ENCODE data around the gene ITIH5. TPM values are rescaled to one million over a fixed set of nuclear protein-coding genes. Genes with fewer than 3 reads are reported as not detected.

ITIH5 gene
- total and polyA plus RNA-seq, 4 donors: 0.88 to 68.5 (median 6.4) TPM

GRCh38 chr10:7626283-7626682 lies 40.5 kb downstream of the ITIH5 start:
- DNase-seq (no peak), ATAC-seq (ENCODE audit: insufficient read depth, low FRiP score) (peak; percentile 35)
- peaks cover 0 to 12% (median 1%) of the 10 kb centered on the region in 4 donors for H3K36me3 ChIP-seq (ENCODE audit: control insufficient read depth in 4 of 4, insufficient read depth in 4 of 4, low read length in 4 of 4)
- peaks cover 0 to 4% (median 2%) of the 10 kb centered on the region in 5 donors for H3K4me1 ChIP-seq (ENCODE audit: control insufficient read depth in 5 of 5, insufficient read depth in 5 of 5, low read length in 5 of 5)
- H3K27me3 ChIP-seq (ENCODE audit: control insufficient read depth in 3 of 3, insufficient read depth in 3 of 3, low read length in 2 of 3): no peaks in the 10 kb centered on the region
- H3K27ac ChIP-seq (ENCODE audit: low read depth in 1 of 2, low read length in 1 of 2): no peak overlapping the region
- no peak overlapping the region for H3K4me3 ChIP-seq
- H3K9ac ChIP-seq (ENCODE audit: insufficient read depth in 1 of 2, low read length in 2 of 2): no peak overlapping the region
- peaks cover 0 to 5% (median 0%) of the 10 kb centered on the region in 4 donors for H3K9me3 ChIP-seq (ENCODE audit: control insufficient read depth in 4 of 4, insufficient read depth in 3 of 4, low read length in 3 of 4)
- TF ChIP-seq CTCF (IDR thresholded peaks at IDR 0.05; ENCODE audit: control extremely low read depth, extremely low read depth): no peak
- 71 to 85% methylated on average over 10 of the region's 10 CpGs for WGBS, 2 donors

- 74 to 75% methylated on average over 7 of the region's 7 CpGs for WGBS, 2 donors
- ATAC-seq (ENCODE audit: insufficient read depth, low FRiP score) (peak; percentile 51), DNase-seq (no peak)
- Histone ChIP-seq H3K9me3 (ENCODE audit: control insufficient read depth in 4 of 4, insufficient read depth in 3 of 4, low read length in 3 of 4) (peaks cover 0 to 5% (median 0%) of the 10 kb centered on the region in 4 donors), H3K4me3 (no peak overlapping the region), H3K27me3 (ENCODE audit: control insufficient read depth in 3 of 3, insufficient read depth in 3 of 3, low read length in 2 of 3) (no peaks in the 10 kb centered on the region), H3K36me3 (ENCODE audit: control insufficient read depth in 4 of 4, insufficient read depth in 4 of 4, low read length in 4 of 4) (peaks cover 0 to 12% (median 1%) of the 10 kb centered on the region in 4 donors), H3K9ac (ENCODE audit: insufficient read depth in 1 of 2, low read length in 2 of 2) (no peak overlapping the region), H3K4me1 (ENCODE audit: control insufficient read depth in 5 of 5, insufficient read depth in 5 of 5, low read length in 5 of 5) (peaks cover 0 to 4% (median 2%) of the 10 kb centered on the region in 5 donors), H3K27ac (ENCODE audit: low read depth in 1 of 2, low read length in 1 of 2) (no peak overlapping the region)
- TF ChIP-seq CTCF (IDR thresholded peaks at IDR 0.05; ENCODE audit: control extremely low read depth, extremely low read depth): no peak
Measured at GRCh38 chr10:7625836-7626235, 40.9 kb downstream of the ITIH5 start.

GRCh38 chr10:7625009-7625408 lies 41.8 kb downstream of the ITIH5 start:
- 93 to 95% methylated on average over 2 of the region's 2 CpGs for WGBS, 2 donors
- Histone ChIP-seq H3K27me3 (ENCODE audit: control insufficient read depth in 3 of 3, insufficient read depth in 3 of 3, low read length in 2 of 3) (no peaks in the 10 kb centered on the region), H3K4me1 (ENCODE audit: control insufficient read depth in 5 of 5, insufficient read depth in 5 of 5, low read length in 5 of 5) (peaks cover 0 to 4% (median 2%) of the 10 kb centered on the region in 5 donors), H3K27ac (ENCODE audit: low read depth in 1 of 2, low read length in 1 of 2) (no peak overlapping the region), H3K9me3 (ENCODE audit: control insufficient read depth in 4 of 4, insufficient read depth in 3 of 4, low read length in 3 of 4) (peaks cover 0 to 5% (median 0%) of the 10 kb centered on the region in 4 donors), H3K9ac (ENCODE audit: insufficient read depth in 1 of 2, low read length in 2 of 2) (no peak overlapping the region), H3K4me3 (no peak overlapping the region), H3K36me3 (ENCODE audit: control insufficient read depth in 4 of 4, insufficient read depth in 4 of 4, low read length in 4 of 4) (peaks cover 0 to 12% (median 1%) of the 10 kb centered on the region in 4 donors)
- DNase-seq (no peak), ATAC-seq (ENCODE audit: insufficient read depth, low FRiP score) (no peak)
- no peak for TF ChIP-seq CTCF (IDR thresholded peaks at IDR 0.05; ENCODE audit: control extremely low read depth, extremely low read depth)

GRCh38 chr10:7622969-7623368 lies 43.8 kb downstream of the ITIH5 start:
- H3K27ac ChIP-seq (ENCODE audit: low read depth in 1 of 2, low read length in 1 of 2): no peak overlapping the region
- peaks cover 0 to 11% (median 3%) of the 10 kb centered on the region in 5 donors for H3K4me1 ChIP-seq (ENCODE audit: control insufficient read depth in 5 of 5, insufficient read depth in 5 of 5, low read length in 5 of 5)
- WGBS, 2 donors: 27 to 34% methylated on average over 6 of the region's 6 CpGs
- peak in 2 of 3 donors; percentile 53 to 59 for DNase-seq
- no peaks in the 10 kb centered on the region for H3K9me3 ChIP-seq (ENCODE audit: control insufficient read depth in 4 of 4, insufficient read depth in 3 of 4, low read length in 3 of 4)
- H3K9ac ChIP-seq (ENCODE audit: insufficient read depth in 1 of 2, low read length in 2 of 2): no peak overlapping the region
- TF ChIP-seq CTCF (IDR thresholded peaks at IDR 0.05; ENCODE audit: control extremely low read depth, extremely low read depth): no peak
- H3K4me3 ChIP-seq: no peak overlapping the region
- peaks cover 0 to 2% (median 0%) of the 10 kb centered on the region in 4 donors for H3K36me3 ChIP-seq (ENCODE audit: control insufficient read depth in 4 of 4, insufficient read depth in 4 of 4, low read length in 4 of 4)
- ATAC-seq (ENCODE audit: insufficient read depth, low FRiP score): no peak
- no peaks in the 10 kb centered on the region for H3K27me3 ChIP-seq (ENCODE audit: control insufficient read depth in 3 of 3, insufficient read depth in 3 of 3, low read length in 2 of 3)

Measured in lung (tissue), 12 donors.